SK-N-MC (cell line): ENCODE data around the gene GPR82.

Source experiments
- DNase-seq: peaks from one replicate; pipeline ENCODE4 v3.0.0-alpha.2; 2011; ENCODE audit warnings: low read depth, low spot score
- H3K27ac ChIP-seq: fragments of 200-600 bp; sonication (generic); 2 replicates; pipeline ENCODE4 v1.5.1; 2016; ENCODE audit warnings: mixed run types
- H3K36me3 ChIP-seq: fragments of 200-600 bp; sonication (generic); 2 replicates; pipeline ENCODE4 v1.6.1; 2017; ENCODE audit warnings: antibody characterized with exemption, low read length, mixed read lengths; ENCODE audit not compliant: insufficient read depth
- H3K4me3 ChIP-seq: fragments of 200-600 bp; sonication (generic); 2 replicates; pipeline ENCODE4 v1.5.1; 2016
- H3K9ac ChIP-seq: fragments of 200-600 bp; sonication (generic); 2 replicates; pipeline ENCODE4 v1.8.0; 2017; ENCODE audit warnings: mixed run types, mixed read lengths; ENCODE audit not compliant: insufficient read length
- H3K9me3 ChIP-seq: fragments of 200-600 bp; sonication (generic); 2 replicates; pipeline ENCODE4 v1.6.1; 2017; ENCODE audit warnings: low read depth, mild to moderate bottlenecking, antibody characterized with exemption, low read length, moderate library complexity, mixed read lengths
- EZH2 ChIP-seq: fragments of 200-600 bp; sonication (generic); IDR thresholded peaks from one replicate; pipeline ENCODE4 v1.6.1; 2017; ENCODE audit warnings: antibody characterized with exemption
- FOXP2 ChIP-seq: optimal IDR thresholded peaks from 2 replicates; pipeline ENCODE3; 2011; ENCODE audit warnings: mild to moderate bottlenecking, moderate library complexity; ENCODE audit not compliant: insufficient read depth; ENCODE audit errors: extremely low read length, control extremely low read depth
- POLR2AphosphoS5 ChIP-seq: IDR thresholded peaks from 2 replicates; pipeline ENCODE4 v1.6.1; 2012; ENCODE audit warnings: mild to moderate bottlenecking, low read depth, low read length, borderline replicate concordance

GPR82 gene

DNA sequence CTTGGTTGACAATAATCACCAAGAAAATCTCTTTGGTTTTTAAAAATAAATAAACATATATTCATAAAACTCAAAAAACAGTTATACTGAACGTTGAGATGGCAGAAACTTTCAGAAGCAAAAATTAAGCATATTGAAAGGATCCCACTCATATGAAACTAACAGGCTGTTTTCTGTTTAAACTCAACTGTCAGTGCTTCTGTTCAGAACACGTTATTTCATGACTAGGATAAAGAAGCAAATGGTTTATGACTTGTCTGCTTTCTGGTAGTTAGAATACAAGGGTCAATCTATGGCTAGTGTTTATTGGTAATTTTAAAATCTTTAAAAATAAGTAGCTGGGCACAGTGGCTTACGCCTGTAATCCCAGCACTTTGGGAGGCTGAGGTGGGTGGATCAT lies 4.1 kb downstream of the GPR82 start:
- DNase-seq = no peak
- Histone ChIP-seq H3K9ac (no peak overlapping the region), H3K9me3 (no peaks in the 10 kb centered on the region), H3K36me3 (no peaks in the 10 kb centered on the region), H3K27ac (no peak overlapping the region), H3K4me3 (no peak overlapping the region)
- TF ChIP-seq FOXP2 = no peak
- TF ChIP-seq POLR2AphosphoS5 = no peak
- TF ChIP-seq EZH2 = no peak

DNA sequence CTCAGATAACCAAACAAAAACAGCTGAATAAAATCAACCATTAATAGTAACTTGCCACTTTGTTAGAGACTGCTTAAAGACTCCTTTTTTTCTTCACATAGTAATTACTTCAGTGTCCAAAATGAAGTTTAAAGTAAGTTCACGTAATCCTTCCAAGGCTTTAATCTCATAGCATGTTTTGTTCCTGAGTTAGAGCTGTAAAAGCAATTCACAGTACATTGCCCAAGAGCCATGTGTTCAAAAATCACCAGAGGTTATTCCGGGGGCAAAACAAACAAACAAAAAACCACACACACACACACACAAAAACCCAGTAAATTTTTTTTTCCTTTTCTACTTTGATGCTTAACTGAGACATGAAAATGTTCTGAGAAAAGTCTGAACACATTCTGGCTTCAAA lies 6.1 kb downstream of the GPR82 start:
- H3K9ac ChIP-seq = no peak overlapping the region
- no peaks in the 10 kb centered on the region for H3K36me3 ChIP-seq
- TF ChIP-seq FOXP2 (no peak), POLR2AphosphoS5 (no peak), EZH2 (no peak)
- no peak overlapping the region for H3K27ac ChIP-seq
- H3K9me3 ChIP-seq = no peaks in the 10 kb centered on the region
- no peak for DNase-seq
- H3K4me3 ChIP-seq = no peak overlapping the region

DNA sequence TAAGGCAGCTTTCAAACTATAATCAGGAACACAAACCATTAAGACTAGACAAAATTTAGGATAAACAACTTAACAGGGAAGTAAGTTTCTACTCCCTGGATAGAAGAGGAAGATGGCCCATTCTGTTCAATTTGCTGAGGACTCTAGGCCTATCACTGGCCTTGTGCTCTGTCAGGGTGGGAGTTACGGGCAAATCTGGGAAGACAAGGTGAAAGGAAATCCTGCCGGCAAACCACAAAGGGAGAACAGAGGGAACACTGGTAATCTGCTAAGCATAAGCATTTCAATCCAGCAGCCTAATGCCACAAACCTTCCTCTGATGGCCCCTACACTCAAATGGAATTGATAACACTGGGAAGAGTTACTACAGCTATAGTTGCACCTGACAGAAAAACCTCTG lies 8.3 kb downstream of the GPR82 start:
- no peak overlapping the region for H3K9ac ChIP-seq
- no peak for TF ChIP-seq FOXP2
- no peak for TF ChIP-seq EZH2
- TF ChIP-seq POLR2AphosphoS5 = no peak
- DNase-seq = no peak
- H3K9me3 ChIP-seq = no peaks in the 10 kb centered on the region
- no peak overlapping the region for H3K27ac ChIP-seq
- H3K36me3 ChIP-seq = no peaks in the 10 kb centered on the region
- H3K4me3 ChIP-seq = no peak overlapping the region

DNA sequence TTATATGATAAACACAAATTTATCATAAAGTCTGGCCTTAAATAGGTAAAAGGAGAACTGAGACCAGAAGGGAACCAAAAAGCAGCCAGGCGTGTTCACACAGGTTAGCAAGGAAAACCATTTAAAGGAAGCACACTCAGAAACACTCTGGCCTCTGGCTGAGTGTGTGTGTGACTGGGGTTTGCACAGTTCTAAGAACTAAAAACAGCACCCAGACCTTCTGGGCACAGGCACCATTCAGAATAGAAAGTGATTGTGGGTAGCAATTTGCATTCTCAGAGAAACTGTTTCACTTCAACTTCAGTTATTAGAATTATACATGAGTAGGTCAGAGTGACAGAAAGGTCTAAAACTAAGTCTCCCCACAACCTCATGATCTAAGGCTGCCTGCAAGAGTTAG lies 10.0 kb downstream of the GPR82 start:
- DNase-seq = no peak
- H3K4me3 ChIP-seq = no peak overlapping the region
- H3K9ac ChIP-seq = no peak overlapping the region
- H3K9me3 ChIP-seq = no peaks in the 10 kb centered on the region
- no peak overlapping the region for H3K27ac ChIP-seq
- TF ChIP-seq FOXP2 = no peak
- no peak for TF ChIP-seq POLR2AphosphoS5
- TF ChIP-seq EZH2 = no peak
- no peaks in the 10 kb centered on the region for H3K36me3 ChIP-seq

DNA sequence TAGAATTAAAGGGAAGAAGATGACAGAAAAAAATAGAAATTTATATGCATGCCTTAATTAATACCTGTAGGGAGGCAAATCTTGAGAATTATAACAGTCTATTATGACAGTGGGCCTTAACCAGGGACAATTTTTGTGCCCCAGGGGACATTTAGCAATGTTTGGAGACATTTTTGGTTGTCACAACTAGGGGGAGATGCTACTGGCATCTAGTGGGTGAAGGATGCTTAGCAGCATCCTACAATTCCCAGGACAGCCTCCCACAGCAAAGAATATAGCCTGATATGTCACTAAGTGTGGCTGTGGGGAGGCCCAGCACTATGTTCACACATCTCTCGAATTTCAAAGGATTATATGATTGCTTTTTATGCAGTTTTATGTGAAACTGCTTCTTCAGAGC lies 10.5 kb downstream of the GPR82 start:
- no peak for TF ChIP-seq POLR2AphosphoS5
- TF ChIP-seq EZH2 = no peak
- TF ChIP-seq FOXP2 = no peak
- Histone ChIP-seq H3K27ac (no peak overlapping the region), H3K36me3 (no peaks in the 10 kb centered on the region), H3K4me3 (no peak overlapping the region), H3K9ac (no peak overlapping the region), H3K9me3 (no peaks in the 10 kb centered on the region)
- DNase-seq = no peak

DNA sequence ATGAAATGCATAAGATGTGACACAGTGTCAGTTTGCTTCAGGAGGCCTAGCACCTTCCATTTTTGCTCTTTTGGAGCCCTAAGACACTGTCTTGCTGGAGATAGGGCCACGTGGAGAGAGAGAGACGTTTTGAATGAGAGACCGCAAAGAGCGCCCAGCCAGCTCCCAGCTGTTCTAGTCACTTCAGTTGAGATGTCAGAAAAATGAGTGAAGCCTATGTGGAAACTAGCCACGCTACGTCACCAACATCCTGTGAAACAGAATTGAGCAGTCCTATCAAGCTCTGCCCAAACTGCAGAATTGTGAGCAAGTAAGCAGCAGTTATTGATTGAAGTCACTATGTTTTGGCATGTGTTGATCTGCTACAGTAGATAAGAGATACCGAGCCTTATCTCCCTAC lies 13.1 kb downstream of the GPR82 start:
- TF ChIP-seq FOXP2 (no peak), POLR2AphosphoS5 (no peak), EZH2 (no peak)
- Histone ChIP-seq H3K9me3 (no peaks in the 10 kb centered on the region), H3K36me3 (no peaks in the 10 kb centered on the region), H3K27ac (no peak overlapping the region), H3K4me3 (no peak overlapping the region), H3K9ac (no peak overlapping the region)
- no peak for DNase-seq

DNA sequence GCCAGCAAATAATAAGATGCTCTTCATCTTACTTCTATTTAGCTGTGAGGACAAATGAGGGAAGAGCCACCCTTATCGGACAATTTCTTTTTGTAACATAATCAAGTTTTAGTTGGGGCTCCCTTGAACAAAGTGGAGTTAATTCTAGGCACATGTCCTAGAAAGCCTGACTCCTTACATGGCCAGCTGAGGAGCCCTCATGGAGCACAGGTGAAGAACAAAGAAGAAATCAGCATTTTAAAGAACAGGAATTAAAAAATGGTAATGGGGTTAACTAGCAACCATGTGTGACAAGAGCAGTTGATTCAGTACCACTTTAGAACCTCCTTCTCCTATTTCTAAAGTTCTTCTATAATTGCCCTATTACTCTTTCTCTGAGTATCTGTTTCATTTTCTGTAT lies 15.9 kb downstream of the GPR82 start:
- Histone ChIP-seq H3K4me3 (no peak overlapping the region), H3K36me3 (no peaks in the 10 kb centered on the region), H3K9me3 (no peaks in the 10 kb centered on the region), H3K27ac (no peak overlapping the region), H3K9ac (no peak overlapping the region)
- TF ChIP-seq POLR2AphosphoS5 (no peak), FOXP2 (no peak)
- DNase-seq = no peak

DNA sequence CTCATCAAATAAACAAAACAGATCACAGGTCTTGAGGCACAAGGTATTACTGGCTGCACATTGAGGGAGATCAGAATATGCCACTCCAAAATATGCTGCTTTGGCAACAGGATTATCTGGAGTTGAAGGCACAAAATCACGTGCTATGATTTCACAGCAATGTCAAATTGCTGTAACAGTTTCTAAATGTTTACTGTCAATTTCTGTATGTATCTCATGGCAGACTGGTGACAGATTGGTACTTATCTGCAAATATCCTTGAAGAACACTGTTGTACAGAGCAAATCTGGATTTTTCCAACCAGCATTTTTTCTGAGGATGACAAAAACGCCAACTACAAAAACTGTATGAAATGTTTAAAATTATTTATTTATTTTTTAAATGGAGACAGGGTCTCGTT lies 26.7 kb downstream of the GPR82 start:
- no peaks in the 10 kb centered on the region for H3K36me3 ChIP-seq
- no peaks in the 10 kb centered on the region for H3K9me3 ChIP-seq
- no peak overlapping the region for H3K4me3 ChIP-seq
- no peak for DNase-seq
- H3K27ac ChIP-seq = no peak overlapping the region
- TF ChIP-seq EZH2 = no peak
- no peak for TF ChIP-seq POLR2AphosphoS5
- TF ChIP-seq FOXP2 = no peak
- H3K9ac ChIP-seq = no peak overlapping the region

DNA sequence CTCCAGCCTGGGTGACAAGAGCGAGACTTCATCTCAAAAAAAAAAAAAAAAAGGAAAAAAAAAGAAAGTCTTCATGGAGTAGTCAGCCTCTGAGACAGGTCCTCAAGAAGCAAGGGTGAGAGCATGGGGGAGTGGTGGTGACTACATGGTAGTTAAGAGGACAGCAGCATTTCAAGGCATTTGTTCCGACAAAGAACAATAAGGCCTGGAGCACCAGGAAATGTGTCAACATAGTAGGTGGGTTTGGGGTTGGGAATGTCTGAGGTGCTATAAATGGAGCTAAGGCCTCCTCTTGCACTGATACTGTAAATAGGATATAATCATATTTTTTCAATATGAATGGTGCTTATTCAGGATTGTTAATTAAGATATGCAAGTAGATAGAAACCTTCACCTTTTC lies 34.4 kb downstream of the GPR82 start:
- H3K9me3 ChIP-seq = no peaks in the 10 kb centered on the region
- DNase-seq = no peak
- H3K27ac ChIP-seq = no peak overlapping the region
- no peak overlapping the region for H3K4me3 ChIP-seq
- no peak overlapping the region for H3K9ac ChIP-seq
- no peak for TF ChIP-seq FOXP2
- no peak for TF ChIP-seq EZH2
- TF ChIP-seq POLR2AphosphoS5 = no peak
- H3K36me3 ChIP-seq = no peaks in the 10 kb centered on the region

DNA sequence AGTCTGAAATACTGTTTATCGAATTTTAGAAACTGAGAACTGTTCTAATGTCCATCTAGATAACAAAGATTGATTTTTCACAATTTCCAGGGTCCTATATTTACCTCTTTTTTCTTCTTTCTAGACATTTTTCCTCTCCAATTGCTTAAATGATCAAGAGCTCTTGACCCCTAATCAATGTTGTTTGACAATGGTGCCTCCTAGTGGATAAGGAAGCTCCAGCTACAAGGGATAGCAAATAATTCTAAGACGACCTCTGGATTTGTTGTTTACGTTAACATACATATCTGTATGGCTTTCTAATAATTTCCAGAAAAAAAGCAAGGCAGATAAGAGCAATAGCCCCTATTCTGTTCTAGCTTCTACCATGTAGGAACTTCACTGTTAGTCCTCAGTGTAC lies 35.8 kb downstream of the GPR82 start:
- Histone ChIP-seq H3K9ac (no peak overlapping the region), H3K27ac (no peak overlapping the region), H3K36me3 (no peaks in the 10 kb centered on the region), H3K9me3 (no peaks in the 10 kb centered on the region), H3K4me3 (no peak overlapping the region)
- TF ChIP-seq POLR2AphosphoS5 = no peak
- no peak for TF ChIP-seq FOXP2
- TF ChIP-seq EZH2 = no peak
- no peak for DNase-seq
